ENCODE results near the gene TMEM248.

- TF ChIP-seq, protein P1, sequence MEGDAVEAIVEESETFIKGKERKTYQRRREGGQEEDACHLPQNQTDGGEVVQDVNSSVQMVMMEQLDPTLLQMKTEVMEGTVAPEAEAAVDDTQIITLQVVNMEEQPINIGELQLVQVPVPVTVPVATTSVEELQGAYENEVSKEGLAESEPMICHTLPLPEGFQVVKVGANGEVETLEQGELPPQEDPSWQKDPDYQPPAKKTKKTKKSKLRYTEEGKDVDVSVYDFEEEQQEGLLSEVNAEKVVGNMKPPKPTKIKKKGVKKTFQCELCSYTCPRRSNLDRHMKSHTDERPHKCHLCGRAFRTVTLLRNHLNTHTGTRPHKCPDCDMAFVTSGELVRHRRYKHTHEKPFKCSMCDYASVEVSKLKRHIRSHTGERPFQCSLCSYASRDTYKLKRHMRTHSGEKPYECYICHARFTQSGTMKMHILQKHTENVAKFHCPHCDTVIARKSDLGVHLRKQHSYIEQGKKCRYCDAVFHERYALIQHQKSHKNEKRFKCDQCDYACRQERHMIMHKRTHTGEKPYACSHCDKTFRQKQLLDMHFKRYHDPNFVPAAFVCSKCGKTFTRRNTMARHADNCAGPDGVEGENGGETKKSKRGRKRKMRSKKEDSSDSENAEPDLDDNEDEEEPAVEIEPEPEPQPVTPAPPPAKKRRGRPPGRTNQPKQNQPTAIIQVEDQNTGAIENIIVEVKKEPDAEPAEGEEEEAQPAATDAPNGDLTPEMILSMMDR (IDR thresholded peaks at IDR 0.05), result no peak
- TF ChIP-seq POLR2A (IDR thresholded peaks at IDR 0.05), result no peak
Observed at GRCh38 chr7:66903360-66904062, 17.5 kb upstream of the TMEM248 start.
